Measurements from ENCODE around the gene SPRR2A. TPM values are rescaled to one million over a fixed set of nuclear protein-coding genes. Genes with fewer than 3 reads are reported as not detected.
"Not testable (repeated sequence)": the region's sequence is repeated elsewhere in the genome, so short reads cannot be mapped to it uniquely, and the experiment has no call there.

Gene SPRR2A
- total and polyA plus RNA-seq, 7 donors: 0.22 to 0.56 (median 0.34) TPM; not detected in 4

- ATAC-seq: no peak
- no peaks in the 10 kb centered on the region for H3K27me3 ChIP-seq (ENCODE audit: insufficient read depth in 3 of 3, low read length in 2 of 3)
- no peak for DNase-seq
- WGBS, 3 donors: 66 to 75% (median 72%) methylated on average over 2 of the region's 2 CpGs
- no peaks in the 10 kb centered on the region for H3K9me3 ChIP-seq
- H3K4me3 ChIP-seq: no peak overlapping the region
- no peaks in the 10 kb centered on the region for H3K4me1 ChIP-seq
- intact Hi-C loops (cut with DNase I): no loop called here
- H3K27ac ChIP-seq: no peak overlapping the region
- no peak for TF ChIP-seq CTCF (IDR thresholded peaks at IDR 0.05)
- no peaks in the 10 kb centered on the region for H3K36me3 ChIP-seq (ENCODE audit: insufficient read depth in 1 of 2, low read depth in 1 of 2)
Measured at GRCh38 chr1:153070243-153070642, 12.9 kb upstream of the SPRR2A start.

GRCh38 chr1:153058826-153059784 is 1.8 kb upstream of the SPRR2A start:
- no peak for DNase-seq
- TF ChIP-seq CTCF (IDR thresholded peaks at IDR 0.05): no peak
- H3K4me1 ChIP-seq: no peaks in the 10 kb centered on the region
- no peaks in the 10 kb centered on the region for H3K27me3 ChIP-seq (ENCODE audit: insufficient read depth in 3 of 3, low read length in 2 of 3)
- H3K36me3 ChIP-seq (ENCODE audit: insufficient read depth in 1 of 2, low read depth in 1 of 2): no peaks in the 10 kb centered on the region
- H3K27ac ChIP-seq: no peak overlapping the region
- no peak overlapping the region for H3K4me3 ChIP-seq
- ATAC-seq: no peak
- intact Hi-C loops (cut with DNase I): no loop called here
- 70 to 74% (median 71%) methylated on average over 6 of the region's 6 CpGs for WGBS, 3 donors
- no peaks in the 10 kb centered on the region for H3K9me3 ChIP-seq

- DNase-seq: no peak
- 41 to 52% (median 49%) methylated on average over 2 of the region's 2 CpGs for WGBS, 3 donors
- Histone ChIP-seq H3K4me1 (no peaks in the 10 kb centered on the region), H3K4me3 (no peak overlapping the region), H3K27me3 (ENCODE audit: insufficient read depth in 3 of 3, low read length in 2 of 3) (no peaks in the 10 kb centered on the region), H3K36me3 (ENCODE audit: insufficient read depth in 1 of 2, low read depth in 1 of 2) (no peaks in the 10 kb centered on the region), H3K27ac (no peak overlapping the region), H3K9me3 (no peaks in the 10 kb centered on the region)
- intact Hi-C loops (cut with DNase I): no loop called here
- ATAC-seq: no peak
- no peak for TF ChIP-seq CTCF (IDR thresholded peaks at IDR 0.05)
Measured at GRCh38 chr1:153058154-153058553, 842 bp upstream of the SPRR2A start.

- DNase-seq; H3K9me3 ChIP-seq; ATAC-seq; intact Hi-C loops (cut with DNase I); H3K27me3 ChIP-seq (ENCODE audit: insufficient read depth in 3 of 3, low read length in 2 of 3); H3K4me3 ChIP-seq; H3K36me3 ChIP-seq (ENCODE audit: insufficient read depth in 1 of 2, low read depth in 1 of 2); H3K27ac ChIP-seq; H3K4me1 ChIP-seq: not testable (repeated sequence)
- 47 to 56% (median 47%) methylated on average over 3 of the region's 3 CpGs for WGBS, 3 donors
Measured at GRCh38 chr1:153056111-153056510, 1.2 kb downstream of the SPRR2A start.

- Histone ChIP-seq H3K9me3 (no peaks in the 10 kb centered on the region), H3K4me3 (no peak overlapping the region), H3K27me3 (ENCODE audit: insufficient read depth in 3 of 3, low read length in 2 of 3) (no peaks in the 10 kb centered on the region), H3K27ac (no peak overlapping the region), H3K36me3 (ENCODE audit: insufficient read depth in 1 of 2, low read depth in 1 of 2) (no peaks in the 10 kb centered on the region), H3K4me1 (no peaks in the 10 kb centered on the region)
- ATAC-seq (no peak), DNase-seq (no peak)
- intact Hi-C loops (cut with DNase I): no loop called here
- WGBS, 3 donors: 81 to 84% (median 84%) methylated on average over 2 of the region's 2 CpGs
- TF ChIP-seq CTCF (IDR thresholded peaks at IDR 0.05): no peak
Measured at GRCh38 chr1:153049211-153049610, 8.1 kb downstream of the SPRR2A start.
